Lung (tissue), 12 donors: ENCODE data around the gene ADRM1. TPM values are rescaled to one million over a fixed set of nuclear protein-coding genes. Genes with fewer than 3 reads are reported as not detected.

ENCODE experiments used
- ATAC-seq: fragments of 200-7000 bp; cut with Tn5 transposase; one replicate; pipeline ENCODE4 v1.9.1; 2020; ENCODE audit warnings: moderate number of reproducible peaks; ENCODE audit not compliant: insufficient read depth, low FRiP score
- DNase-seq, 3 donors: peaks; one replicate each; pipeline ENCODE4 v3.0.0-alpha.2; 2013 to 2017
- H3K27ac ChIP-seq, 2 donors: one replicate each; pipeline ENCODE4 v1.5.1; 2013; ENCODE audit warnings: mild to moderate bottlenecking in 2 of 2, moderate library complexity in 2 of 2, control low read depth in 1 of 2, inconsistent platforms in 1 of 2, low read depth in 1 of 2, low read length in 1 of 2
- H3K27me3 ChIP-seq, 3 donors: one replicate each; pipeline ENCODE4 v1.5.1; 2013; ENCODE audit warnings: low read length in 2 of 3; ENCODE audit not compliant: control insufficient read depth in 3 of 3, insufficient read depth in 3 of 3
- H3K36me3 ChIP-seq, 4 donors: one replicate each; pipeline ENCODE4 v1.5.1; 2013; ENCODE audit warnings: low read length in 4 of 4, mild to moderate bottlenecking in 1 of 4, moderate library complexity in 1 of 4; ENCODE audit not compliant: control insufficient read depth in 4 of 4, insufficient read depth in 4 of 4
- H3K4me1 ChIP-seq, 5 donors: one replicate each; pipeline ENCODE4 v1.5.1; 2013; ENCODE audit warnings: low read length in 5 of 5, mild to moderate bottlenecking in 2 of 5, moderate library complexity in 1 of 5; ENCODE audit not compliant: control insufficient read depth in 5 of 5, insufficient read depth in 5 of 5
- H3K4me3 ChIP-seq: one replicate; pipeline ENCODE4 v1.5.1; 2013; ENCODE audit warnings: mild to moderate bottlenecking, control low read depth, moderate library complexity
- H3K9ac ChIP-seq, 2 donors: one replicate each; pipeline ENCODE4 v1.5.1; 2013; ENCODE audit warnings: low read length in 2 of 2, control low read depth in 1 of 2; ENCODE audit not compliant: insufficient read depth in 1 of 2
- H3K9me3 ChIP-seq, 4 donors: one replicate each; pipeline ENCODE4 v1.5.1; 2013; ENCODE audit warnings: low read length in 3 of 4, mild to moderate bottlenecking in 1 of 4, moderate library complexity in 1 of 4; ENCODE audit not compliant: control insufficient read depth in 4 of 4, insufficient read depth in 3 of 4
- CTCF ChIP-seq: IDR thresholded peaks from 2 replicates; pipeline ENCODE4 v1.5.1; 2012; ENCODE audit warnings: mild to moderate bottlenecking; ENCODE audit errors: control extremely low read depth, extremely low read depth
- WGBS, 2 donors: extraction: QIAGEN DNeasy Blood & Tissue Kit; methylation state at CpG; one replicate each; pipeline ENCODE4 v1.1.7; 2013; 5-methylcytosine and 5-hydroxymethylcytosine counted together
- polyA plus RNA-seq, 2 donors: library from polyadenylated mRNA; stranded (reverse); fragments of 200-250 nt; gene quantifications; one replicate each; pipeline ENCODE4 v1.2.1, GENCODE V29; 2013
- total RNA-seq, 2 donors: library from RNA; depleted of rRNA in 1 of 2; stranded (reverse); fragments of >200 nt in 1 of 2; gene quantifications; one replicate each; pipeline ENCODE4 v1.2.1, GENCODE V29; 2014 to 2021
- donor health status: control.
- donor health status: control.
- donor health status: Bipolar disorder and iron deficiency.
- donor health status: healthy.
- donor health status: DM: yes; HTN: yes; CAD: no.

ADRM1 gene
- total and polyA plus RNA-seq, 4 donors, result 43.1 to 140 (median 106) TPM

- Histone ChIP-seq H3K27ac (no peak overlapping the region), H3K4me3 (no peak overlapping the region), H3K27me3 (no peaks in the 10 kb centered on the region), H3K36me3 (peaks cover 0 to 30% (median 6%) of the 10 kb centered on the region in 4 donors), H3K9me3 (no peaks in the 10 kb centered on the region), H3K4me1 (no peaks in the 10 kb centered on the region), H3K9ac (no peak overlapping the region)
- ATAC-seq, result no peak
- WGBS, 2 donors, result 95 to 96% methylated on average over 10 of the region's 10 CpGs
- TF ChIP-seq CTCF, result no peak
- no peak for DNase-seq
Observed at GRCh38 chr20:62255976-62256375, 46.8 kb upstream of the ADRM1 start.

GRCh38 chr20:62258499-62259293 lies 44.1 kb upstream of the ADRM1 start:
- no peak for ATAC-seq
- H3K36me3 ChIP-seq, result peaks cover 4 to 52% (median 8%) of the 10 kb centered on the region in 4 donors
- H3K9ac ChIP-seq, result no peak overlapping the region
- no peak for TF ChIP-seq CTCF
- no peaks in the 10 kb centered on the region for H3K4me1 ChIP-seq
- no peak overlapping the region for H3K4me3 ChIP-seq
- no peaks in the 10 kb centered on the region for H3K9me3 ChIP-seq
- no peak for DNase-seq
- WGBS, 2 donors, result 88 to 94% methylated on average over 20 of the region's 20 CpGs
- no peaks in the 10 kb centered on the region for H3K27me3 ChIP-seq
- no peak overlapping the region for H3K27ac ChIP-seq

GRCh38 chr20:62259294-62259565 lies 43.6 kb upstream of the ADRM1 start:
- DNase-seq, result no peak
- Histone ChIP-seq H3K4me3 (no peak overlapping the region), H3K36me3 (peaks cover 7 to 53% (median 10%) of the 10 kb centered on the region in 4 donors), H3K27me3 (no peaks in the 10 kb centered on the region), H3K9me3 (no peaks in the 10 kb centered on the region), H3K9ac (no peak overlapping the region), H3K27ac (no peak overlapping the region), H3K4me1 (no peaks in the 10 kb centered on the region)
- 95 to 97% methylated on average over 8 of the region's 8 CpGs for WGBS, 2 donors
- ATAC-seq, result no peak
- TF ChIP-seq CTCF, result no peak

- Histone ChIP-seq H3K36me3 (peaks cover 10 to 56% (median 25%) of the 10 kb centered on the region in 4 donors), H3K4me3 (no peak overlapping the region), H3K27ac (no peak overlapping the region), H3K9ac (no peak overlapping the region), H3K27me3 (no peaks in the 10 kb centered on the region), H3K9me3 (peaks cover 0 to 4% (median 0%) of the 10 kb centered on the region in 4 donors), H3K4me1 (peaks cover 0 to 2% (median 0%) of the 10 kb centered on the region in 5 donors)
- no peak for TF ChIP-seq CTCF
- ATAC-seq (no peak), DNase-seq (no peak)
- WGBS, 2 donors, result 96 to 97% methylated on average over 10 of the region's 10 CpGs
Observed at GRCh38 chr20:62262064-62262463, 40.7 kb upstream of the ADRM1 start.
